ENCODE results near the gene CBFA2T3.

- TF ChIP-seq CTCF (IDR thresholded peaks at IDR 0.05) (no peak), ZFX (IDR thresholded peaks at IDR 0.05; ENCODE audit: borderline replicate concordance) (no peak)
Measured at GRCh38 chr16:88964636-88965035, 12.4 kb downstream of the CBFA2T3 start.

Measured in 22Rv1 (cell line).